ENCODE data around the gene UBAC2.

UBAC2 gene

DNA sequence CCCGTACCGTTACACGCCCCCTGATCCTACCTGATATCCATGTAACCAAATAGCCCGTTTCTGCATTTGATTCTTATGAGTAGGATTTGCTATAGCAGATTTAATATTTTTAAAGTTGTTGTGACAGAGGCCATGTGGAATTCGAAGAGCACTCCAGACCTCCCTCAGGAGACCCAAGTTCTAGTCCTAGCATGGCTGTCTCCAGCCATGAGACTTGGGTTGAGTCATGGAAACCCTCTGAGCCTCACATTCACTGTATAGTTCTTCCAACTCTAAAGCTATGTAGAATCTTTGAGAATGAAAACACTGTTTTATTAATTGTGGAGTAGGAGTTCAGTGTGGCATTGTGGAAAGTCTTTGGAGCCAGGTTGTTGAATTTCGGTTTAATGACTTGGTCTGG lies 114.5 kb downstream of the UBAC2 start:
- DNase-seq: no peak

DNA sequence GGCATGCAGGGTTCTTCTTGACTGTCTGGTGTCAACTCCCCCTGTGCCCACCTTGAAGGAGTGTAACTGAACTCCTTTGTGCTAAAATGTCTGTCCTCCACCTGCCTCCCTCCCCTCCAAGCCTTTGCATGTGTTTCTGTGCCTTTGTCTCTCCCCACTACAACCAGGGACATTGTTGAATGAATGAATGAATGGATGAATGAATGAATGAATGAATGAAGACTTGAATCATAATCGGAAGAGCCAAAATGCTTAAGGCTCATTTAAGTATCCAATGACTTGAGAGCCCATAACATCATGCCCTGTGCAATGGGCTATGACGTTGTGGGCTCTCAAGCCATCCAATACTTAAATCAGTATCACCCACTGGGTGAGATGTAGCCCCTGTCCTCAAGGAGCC lies 115.6 kb downstream of the UBAC2 start:
- DNase-seq: no peak

- no peak for DNase-seq
These were observed 116.1 kb downstream of the UBAC2 start for GRCh38 chr13:99316657-99317256.

- DNase-seq: peak; percentile 87 to 91
These were observed 120.2 kb downstream of the UBAC2 start for GRCh38 chr13:99320693-99321481.

DNA sequence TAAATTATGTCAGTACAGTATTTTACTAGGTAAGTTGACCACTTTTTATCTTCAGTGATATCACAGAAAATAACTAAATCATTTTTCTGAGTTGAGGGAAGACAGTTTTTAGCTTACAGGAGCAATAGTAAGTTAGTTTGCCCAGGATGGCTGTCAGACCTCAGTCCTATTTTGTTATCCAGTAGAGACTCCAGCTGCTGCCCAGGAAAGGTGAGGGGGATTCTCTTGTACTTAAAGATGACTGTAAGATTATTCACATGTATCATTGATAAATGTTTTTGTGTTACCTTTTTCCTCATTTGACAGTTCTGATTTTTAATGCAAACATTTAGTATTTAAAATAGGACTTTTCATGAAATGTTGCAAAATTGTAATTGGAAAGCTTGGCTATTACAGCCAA lies 121.1 kb downstream of the UBAC2 start:
- DNase-seq: no peak

- peak; percentile 86 to 90 for DNase-seq
These were observed 121.8 kb downstream of the UBAC2 start for GRCh38 chr13:99322297-99323103.

- no peak for DNase-seq
These were observed 122.8 kb downstream of the UBAC2 start for GRCh38 chr13:99323488-99323887.

- DNase-seq: no peak
These were observed 125.4 kb downstream of the UBAC2 start for GRCh38 chr13:99326012-99326411.

DNA sequence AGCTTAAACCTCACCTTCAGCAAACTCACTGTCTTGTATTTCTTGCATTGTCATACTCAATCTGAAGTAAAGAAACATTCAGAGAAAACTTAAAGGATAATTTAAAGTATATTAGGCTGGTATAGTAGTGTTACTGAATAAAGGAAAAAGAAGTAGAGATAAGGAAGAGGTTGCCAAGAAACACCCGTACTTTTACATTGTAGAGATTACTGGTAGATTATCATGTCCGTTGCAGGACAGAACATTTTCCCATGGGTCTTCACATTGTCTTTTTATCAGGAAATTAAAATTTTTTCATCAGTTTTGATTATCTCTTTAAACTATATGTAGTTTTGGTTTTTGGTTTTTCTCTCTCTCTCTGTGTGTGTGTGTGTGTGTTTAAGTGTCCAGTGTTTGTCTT lies 126.5 kb downstream of the UBAC2 start:
- DNase-seq: no peak

DNA sequence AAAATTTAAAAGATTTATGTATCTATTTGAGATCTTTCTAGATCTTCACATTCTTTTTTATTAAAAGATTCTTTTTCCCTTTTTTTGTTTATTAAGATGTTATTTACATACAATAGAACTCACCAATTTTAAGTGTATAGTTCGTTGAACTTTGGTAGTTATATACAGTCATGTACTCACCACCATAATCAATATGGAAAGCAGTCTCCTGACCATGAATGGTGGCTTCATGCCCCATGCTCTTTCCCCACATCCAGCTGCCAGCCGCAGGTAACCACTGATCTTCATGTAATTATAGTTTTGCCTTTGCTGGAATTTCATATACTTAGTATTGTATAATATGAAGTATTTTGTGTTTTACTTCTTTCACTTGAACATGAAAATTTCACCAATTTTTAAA lies 127.1 kb downstream of the UBAC2 start:
- no peak for DNase-seq

- DNase-seq: no peak
These were observed 128.8 kb downstream of the UBAC2 start for GRCh38 chr13:99329477-99329876.

GRCh38 chr13:99330942-99331341 lies 130.3 kb downstream of the UBAC2 start:
- no peak for DNase-seq

DNA sequence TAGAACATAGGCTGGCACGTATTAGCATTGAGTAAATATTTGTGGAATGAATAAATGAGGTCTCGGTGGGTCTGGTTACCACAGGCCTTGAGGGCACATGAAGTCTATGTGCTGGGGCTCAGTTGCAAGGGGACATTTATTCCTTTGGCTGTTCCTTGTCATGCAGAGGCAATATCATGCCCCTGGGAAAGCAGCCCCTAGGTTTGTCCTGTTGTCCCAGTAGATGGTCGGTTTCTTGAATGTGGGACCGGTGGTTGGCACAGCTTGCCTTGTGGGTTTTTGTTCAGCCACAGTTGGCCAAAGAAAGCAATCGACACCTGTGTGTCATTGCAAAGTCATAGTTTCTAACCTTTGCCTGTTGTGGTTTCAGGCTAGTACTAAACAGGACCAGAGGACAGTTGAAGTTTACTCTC lies 131.2 kb downstream of the UBAC2 start:
- no peak for DNase-seq

- no peak for DNase-seq
These were observed 131.8 kb downstream of the UBAC2 start for GRCh38 chr13:99332456-99332855.

GRCh38 chr13:99334221-99334620 lies 133.6 kb downstream of the UBAC2 start:
- DNase-seq: no peak

DNA sequence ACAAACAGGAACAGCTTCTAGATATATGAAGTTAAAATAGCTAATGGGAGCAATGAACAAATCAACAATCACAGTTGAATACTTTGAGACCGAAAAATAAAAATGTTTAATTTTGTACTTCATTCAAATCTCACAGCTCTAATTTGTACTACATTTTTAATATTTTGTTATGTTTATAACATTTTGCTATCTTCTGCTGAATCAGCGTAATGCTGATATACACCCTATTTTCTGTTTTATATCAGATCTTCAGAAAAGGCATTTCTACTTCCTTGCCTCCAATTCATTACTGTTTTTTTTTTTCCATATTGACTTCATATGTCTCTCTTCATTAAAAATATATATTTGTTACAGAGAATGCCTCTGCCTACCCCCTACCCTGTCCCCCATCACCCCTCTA lies 134.4 kb downstream of the UBAC2 start:
- no peak for DNase-seq

GRCh38 chr13:99335603-99336002 lies 134.9 kb downstream of the UBAC2 start:
- no peak for DNase-seq

DNA sequence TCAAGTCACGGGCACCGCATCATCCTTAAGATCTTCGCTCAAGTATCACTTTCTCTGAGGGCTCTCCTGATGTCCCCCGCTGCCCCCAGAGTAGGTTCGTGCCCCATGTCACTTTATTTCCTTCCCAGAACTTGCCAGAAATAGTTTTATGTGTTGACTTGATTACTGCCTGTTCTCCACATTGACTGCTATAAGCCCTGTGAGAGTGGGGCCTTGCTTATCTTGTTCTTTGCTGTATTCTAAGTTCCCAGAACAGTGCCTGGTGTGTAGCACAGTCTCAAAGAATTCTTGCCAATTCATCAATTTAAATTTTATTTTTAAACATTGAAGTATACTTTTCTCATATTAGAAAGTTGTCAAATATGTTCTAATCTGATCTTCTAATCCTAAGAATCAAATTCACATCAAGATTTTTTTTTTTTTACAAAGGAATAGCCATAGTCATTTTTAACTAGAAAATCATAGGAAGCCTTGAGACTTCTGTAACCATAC lies 138.6 kb downstream of the UBAC2 start:
- DNase-seq: no peak

DNA sequence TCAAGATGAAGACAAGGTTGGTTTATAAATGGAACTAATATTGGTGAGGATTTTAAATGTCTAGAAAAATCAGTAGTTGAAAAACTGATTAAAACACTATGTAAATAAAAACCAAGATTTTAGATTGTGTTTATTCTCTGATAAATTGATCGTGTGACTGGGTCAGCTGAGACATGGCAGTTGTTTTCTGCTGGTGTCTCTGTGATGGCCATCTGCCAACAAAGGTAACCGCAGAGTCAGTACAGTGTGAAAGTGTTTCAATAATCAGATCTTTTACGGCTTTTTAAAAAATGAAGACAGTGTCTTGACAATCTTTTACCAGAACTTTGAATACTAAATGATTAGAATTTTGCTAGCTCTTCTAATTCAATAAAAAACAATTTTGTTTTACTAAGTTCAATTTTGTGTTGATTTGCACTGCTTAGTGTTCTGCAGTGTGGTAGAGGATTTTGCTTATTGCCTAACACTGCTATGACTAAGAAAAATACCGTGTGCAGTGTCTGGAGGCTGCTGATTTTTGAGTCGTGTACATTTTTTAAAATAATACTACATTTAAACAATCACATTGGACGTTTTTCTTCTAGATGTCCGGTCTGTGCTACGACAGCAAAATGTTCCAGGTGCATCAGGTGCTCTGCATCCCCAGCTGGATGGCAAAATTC lies 139.2 kb downstream of the UBAC2 start:
- DNase-seq: peak; percentile 80 to 86

GRCh38 chr13:99340638-99341037 lies 140.0 kb downstream of the UBAC2 start:
- DNase-seq: no peak

GRCh38 chr13:99341969-99342722 lies 141.5 kb downstream of the UBAC2 start:
- no peak for DNase-seq

DNA sequence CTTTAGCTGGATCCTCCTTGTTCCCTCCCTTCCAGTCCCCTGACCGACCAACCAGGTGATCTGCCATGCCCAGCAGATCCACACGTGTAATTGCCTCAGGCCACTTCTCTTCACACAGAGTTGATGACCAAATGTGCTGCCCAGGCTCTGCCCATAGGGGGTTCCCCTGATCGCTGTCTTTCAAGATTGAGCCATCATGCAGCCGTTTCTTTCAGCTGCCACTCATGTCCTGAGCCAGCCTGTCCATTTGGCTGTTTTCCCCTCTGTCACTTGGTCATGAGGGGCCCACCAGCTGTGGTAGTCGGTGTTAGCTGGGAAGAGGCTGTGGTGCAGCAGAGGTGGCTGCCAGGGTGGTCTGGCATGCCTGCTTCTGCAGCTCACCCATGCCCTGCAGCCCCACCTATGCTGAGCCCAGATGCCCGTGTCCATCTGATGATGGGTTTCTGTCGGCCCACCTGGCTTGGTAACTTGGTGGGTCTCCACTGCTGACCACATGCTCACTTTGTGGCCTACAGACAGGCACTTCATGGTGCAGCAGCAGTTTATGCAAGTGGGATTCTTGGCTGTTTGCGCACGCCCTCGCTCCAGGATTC lies 142.2 kb downstream of the UBAC2 start:
- no peak for DNase-seq

Data from AML-193 (cell line).